Suprapubic skin (tissue), 4 donors: Measurements from ENCODE around the gene C16orf78. TPM values are rescaled to one million over a fixed set of nuclear protein-coding genes. Genes with fewer than 3 reads are reported as not detected.

Experiments used
- DNase-seq, 2 donors: peaks; one replicate each; pipeline ENCODE4 v3.0.0-alpha.2; 2019; ENCODE audit warnings: low spot score in 2 of 2
- H3K27ac ChIP-seq: fragments of 200-600 bp; sonication (generic); one replicate; pipeline ENCODE4 v1.5.1; 2019
- H3K27me3 ChIP-seq: fragments of 200-600 bp; sonication (generic); one replicate; pipeline ENCODE4 v1.5.1; 2019
- H3K36me3 ChIP-seq: fragments of 200-600 bp; sonication (generic); one replicate; pipeline ENCODE4 v1.5.1; 2019
- H3K4me1 ChIP-seq: fragments of 200-600 bp; sonication (generic); one replicate; pipeline ENCODE4 v1.5.1; 2019
- H3K4me3 ChIP-seq: fragments of 200-600 bp; sonication (generic); one replicate; pipeline ENCODE4 v1.5.1; 2019; ENCODE audit warnings: mild to moderate bottlenecking
- H3K9me3 ChIP-seq: fragments of 200-600 bp; sonication (generic); one replicate; pipeline ENCODE4 v1.5.1; 2019
- CTCF ChIP-seq, 2 donors: fragments of 200-600 bp in 1 of 2; fragments of 450-650 bp in 1 of 2; sonication (generic) in 1 of 2; IDR thresholded peaks; one replicate each; pipeline ENCODE4 v1.5.1; 2016 to 2019; ENCODE audit warnings: antibody characterized with exemption in 2 of 2, mild to moderate bottlenecking in 1 of 2, moderate library complexity in 1 of 2
- EP300 ChIP-seq: sonication (generic); formaldehyde crosslinking; IDR thresholded peaks from one replicate; pipeline ENCODE4 v1.6.1; 2017; ENCODE audit warnings: antibody characterized with exemption
- POLR2A ChIP-seq, 2 donors: fragments of 450-650 bp; IDR thresholded peaks; one replicate each; pipeline ENCODE4 v1.6.1; 2017; ENCODE audit warnings: antibody characterized with exemption in 2 of 2, mild to moderate bottlenecking in 2 of 2, moderate library complexity in 2 of 2
- POLR2AphosphoS5 ChIP-seq, 3 donors: sonication (generic); formaldehyde crosslinking; IDR thresholded peaks; one replicate each; pipeline ENCODE4 v1.6.1; 2017; ENCODE audit warnings: antibody characterized with exemption in 3 of 3
- WGBS: methylation state at CpG from one replicate; pipeline ENCODE4 v1.1.5; 2018; 5-methylcytosine and 5-hydroxymethylcytosine counted together
- total RNA-seq, 4 donors: library from RNA; depleted of rRNA; stranded (reverse); fragments of >200 nt; gene quantifications; one replicate each; pipeline ENCODE4 v1.1.0, GENCODE V29; 2016

C16orf78 gene
- total RNA-seq, 4 donors from 2014 or later, result not detected

GRCh38 chr16:49414671-49415070 is 41.1 kb downstream of the C16orf78 start:
- Histone ChIP-seq H3K4me1 (no peaks in the 10 kb centered on the region), H3K36me3 (no peaks in the 10 kb centered on the region), H3K27me3 (peaks cover 13% of the 10 kb centered on the region), H3K27ac (no peak overlapping the region), H3K4me3 (no peak overlapping the region), H3K9me3 (no peaks in the 10 kb centered on the region)
- no peak for TF ChIP-seq EP300
- TF ChIP-seq POLR2AphosphoS5 (IDR thresholded peaks at IDR 0.05), result no peak
- no peak for TF ChIP-seq CTCF (IDR thresholded peaks at IDR 0.05)
- TF ChIP-seq POLR2A (IDR thresholded peaks at IDR 0.05), result no peak
- no peak for DNase-seq
- whole genome bisulfite sequencing, result 85% methylated on average over 15 of the region's 15 CpGs

GRCh38 chr16:49415083-49415482 is 41.5 kb downstream of the C16orf78 start:
- Histone ChIP-seq H3K27ac (no peak overlapping the region), H3K4me3 (no peak overlapping the region), H3K4me1 (no peaks in the 10 kb centered on the region), H3K9me3 (no peaks in the 10 kb centered on the region), H3K36me3 (no peaks in the 10 kb centered on the region), H3K27me3 (peaks cover 13% of the 10 kb centered on the region)
- TF ChIP-seq EP300 (no peak), POLR2A (IDR thresholded peaks at IDR 0.05) (no peak), POLR2AphosphoS5 (IDR thresholded peaks at IDR 0.05) (no peak), CTCF (IDR thresholded peaks at IDR 0.05) (no peak)
- WGBS, result 93% methylated on average over 10 of the region's 10 CpGs
- no peak for DNase-seq

- Histone ChIP-seq H3K27ac (no peak overlapping the region), H3K4me3 (no peak overlapping the region), H3K9me3 (no peaks in the 10 kb centered on the region), H3K27me3 (peaks cover 13% of the 10 kb centered on the region), H3K36me3 (no peaks in the 10 kb centered on the region), H3K4me1 (no peaks in the 10 kb centered on the region)
- no peak for DNase-seq
- 80% methylated on average over 8 of the region's 15 CpGs for WGBS
- no peak for TF ChIP-seq POLR2AphosphoS5 (IDR thresholded peaks at IDR 0.05)
- TF ChIP-seq EP300, result no peak
These were observed 42.5 kb downstream of the C16orf78 start for GRCh38 chr16:49416001-49416675.

- Histone ChIP-seq H3K36me3 (no peaks in the 10 kb centered on the region), H3K9me3 (no peaks in the 10 kb centered on the region), H3K27me3 (peaks cover 18% of the 10 kb centered on the region), H3K4me1 (no peaks in the 10 kb centered on the region), H3K4me3 (no peak overlapping the region), H3K27ac (no peak overlapping the region)
- TF ChIP-seq POLR2A (IDR thresholded peaks at IDR 0.05), result no peak
- TF ChIP-seq CTCF (IDR thresholded peaks at IDR 0.05), result no peak
- TF ChIP-seq POLR2AphosphoS5 (IDR thresholded peaks at IDR 0.05), result no peak
- TF ChIP-seq EP300, result no peak
- 90% methylated on average over 2 of the region's 2 CpGs for WGBS
- no peak for DNase-seq
These were observed 43.8 kb downstream of the C16orf78 start for GRCh38 chr16:49417354-49417753.

GRCh38 chr16:49419006-49419405 is 45.4 kb downstream of the C16orf78 start:
- H3K9me3 ChIP-seq, result no peaks in the 10 kb centered on the region
- H3K27ac ChIP-seq, result no peak overlapping the region
- 32% methylated on average over 10 of the region's 13 CpGs for WGBS
- DNase-seq, result no peak
- H3K27me3 ChIP-seq, result peaks cover 21% of the 10 kb centered on the region
- H3K36me3 ChIP-seq, result no peaks in the 10 kb centered on the region
- no peaks in the 10 kb centered on the region for H3K4me1 ChIP-seq
- TF ChIP-seq POLR2A (IDR thresholded peaks at IDR 0.05) (no peak), EP300 (no peak), CTCF (IDR thresholded peaks at IDR 0.05) (no peak), POLR2AphosphoS5 (IDR thresholded peaks at IDR 0.05) (no peak)
- no peak overlapping the region for H3K4me3 ChIP-seq
